ENCODE data around the gene FGF6.

DNA sequence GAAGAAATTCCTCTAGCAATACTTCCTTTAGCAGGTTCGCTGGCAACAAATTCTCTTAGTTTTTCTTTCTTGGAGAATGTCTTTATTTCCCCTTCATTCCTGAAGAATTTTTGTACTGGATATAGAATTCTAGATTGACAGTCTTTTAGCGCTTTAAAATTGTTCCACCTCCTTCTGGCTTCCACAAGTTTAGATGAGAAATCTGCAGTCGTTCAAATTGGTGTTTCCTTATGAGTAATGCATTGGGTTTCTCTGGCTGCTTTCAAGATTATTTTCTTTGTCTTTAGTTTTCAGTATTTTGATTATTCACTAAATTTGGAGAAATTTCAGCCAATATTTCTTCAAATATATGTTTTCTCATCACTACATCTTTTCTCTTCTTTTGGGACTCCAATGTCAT is 33.3 kb upstream of the FGF6 start:
- TF ChIP-seq, protein P1, sequence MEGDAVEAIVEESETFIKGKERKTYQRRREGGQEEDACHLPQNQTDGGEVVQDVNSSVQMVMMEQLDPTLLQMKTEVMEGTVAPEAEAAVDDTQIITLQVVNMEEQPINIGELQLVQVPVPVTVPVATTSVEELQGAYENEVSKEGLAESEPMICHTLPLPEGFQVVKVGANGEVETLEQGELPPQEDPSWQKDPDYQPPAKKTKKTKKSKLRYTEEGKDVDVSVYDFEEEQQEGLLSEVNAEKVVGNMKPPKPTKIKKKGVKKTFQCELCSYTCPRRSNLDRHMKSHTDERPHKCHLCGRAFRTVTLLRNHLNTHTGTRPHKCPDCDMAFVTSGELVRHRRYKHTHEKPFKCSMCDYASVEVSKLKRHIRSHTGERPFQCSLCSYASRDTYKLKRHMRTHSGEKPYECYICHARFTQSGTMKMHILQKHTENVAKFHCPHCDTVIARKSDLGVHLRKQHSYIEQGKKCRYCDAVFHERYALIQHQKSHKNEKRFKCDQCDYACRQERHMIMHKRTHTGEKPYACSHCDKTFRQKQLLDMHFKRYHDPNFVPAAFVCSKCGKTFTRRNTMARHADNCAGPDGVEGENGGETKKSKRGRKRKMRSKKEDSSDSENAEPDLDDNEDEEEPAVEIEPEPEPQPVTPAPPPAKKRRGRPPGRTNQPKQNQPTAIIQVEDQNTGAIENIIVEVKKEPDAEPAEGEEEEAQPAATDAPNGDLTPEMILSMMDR (conservative IDR thresholded peaks at IDR 0.05 in 1 of 2, IDR thresholded peaks at IDR 0.05 in 1 of 2; ENCODE audit: low read depth in 1 of 2, low read length in 2 of 2) = no peak
- TF ChIP-seq EZH2 (IDR thresholded peaks at IDR 0.05; ENCODE audit: low read length, missing control alignments) = no peak

Data from fibroblast of lung (primary cell).